MM.1S (cell line): ENCODE measurements around the gene POC1A.

ENCODE experiments used
- DNase-seq: peaks from one replicate; pipeline ENCODE4 v3.0.0-alpha.2; 2015
- H2AFZ ChIP-seq: fragments of 300-600 bp; sonication (generic); 2 replicates; pipeline ENCODE4 v1.6.0; 2016; ENCODE audit warnings: antibody characterized with exemption, low read length
- H3F3A ChIP-seq: fragments of 300-600 bp; sonication (generic); 2 replicates; pipeline ENCODE4 v1.6.1; 2016; ENCODE audit warnings: mild to moderate bottlenecking, antibody characterized with exemption, low read length, moderate library complexity, mixed read lengths; ENCODE audit not compliant: insufficient read depth
- H3K27ac ChIP-seq: fragments of 300-600 bp; sonication (generic); 2 replicates; pipeline ENCODE4 v1.5.1; 2016; ENCODE audit warnings: mild to moderate bottlenecking, low read length
- H3K27me3 ChIP-seq: fragments of 300-600 bp; sonication (generic); replicated peaks from 2 replicates; pipeline ENCODE4 v1.6.0; 2016; ENCODE audit warnings: low read length; ENCODE audit not compliant: insufficient read depth
- H3K36me3 ChIP-seq: fragments of 300-600 bp; sonication (generic); replicated peaks from 2 replicates; pipeline ENCODE4 v1.6.1; 2016; ENCODE audit warnings: mild to moderate bottlenecking, low read length, mixed read lengths; ENCODE audit not compliant: insufficient read depth
- H3K4me1 ChIP-seq: fragments of 300-600 bp; sonication (generic); 2 replicates; pipeline ENCODE4 v1.6.1; 2016; ENCODE audit warnings: low read length, mixed read lengths
- H3K4me2 ChIP-seq: fragments of 300-600 bp; sonication (generic); 2 replicates; pipeline ENCODE4 v1.6.0; 2016; ENCODE audit warnings: low read depth, low read length
- H3K4me3 ChIP-seq: fragments of 300-600 bp; sonication (generic); 2 replicates; pipeline ENCODE4 v1.5.1; 2016; ENCODE audit warnings: low read length, mixed read lengths
- H3K79me2 ChIP-seq: fragments of 300-600 bp; sonication (generic); 2 replicates; pipeline ENCODE4 v1.6.1; 2016; ENCODE audit warnings: mixed run types, low read length, mixed read lengths
- H3K9ac ChIP-seq: fragments of 300-600 bp; sonication (generic); 2 replicates; pipeline ENCODE4 v1.6.1; 2016; ENCODE audit warnings: low read length, mixed read lengths
- H3K9me2 ChIP-seq: fragments of 300-600 bp; sonication (generic); replicated peaks from 2 replicates; pipeline ENCODE4 v1.6.1; 2016; ENCODE audit warnings: mild to moderate bottlenecking, low read length, mixed read lengths; ENCODE audit not compliant: insufficient read depth
- H3K9me3 ChIP-seq: fragments of 300-600 bp; sonication (generic); replicated peaks from 2 replicates; pipeline ENCODE4 v1.6.1; 2016; ENCODE audit warnings: mild to moderate bottlenecking, low read length, mixed read lengths; ENCODE audit not compliant: insufficient read depth
- H4K20me1 ChIP-seq: fragments of 300-600 bp; sonication (generic); 2 replicates; pipeline ENCODE4 v1.6.1; 2016; ENCODE audit warnings: mild to moderate bottlenecking, low read length, moderate library complexity, mixed read lengths; ENCODE audit not compliant: insufficient read depth
- EZH2 ChIP-seq: fragments of 300-600 bp; sonication (generic); optimal IDR thresholded peaks from 2 replicates; pipeline ENCODE3; 2017; ENCODE audit warnings: low read depth, mild to moderate bottlenecking, antibody characterized with exemption, low read length, mixed read lengths
- EZH2phosphoT487 ChIP-seq: fragments of 300-600 bp; sonication (generic); IDR thresholded peaks from 2 replicates; pipeline ENCODE4 v1.6.1; 2018; ENCODE audit warnings: antibody characterized with exemption, low read length
- TF ChIP-seq, protein P1 (sequence below): fragments of 300-600 bp; sonication (generic); IDR thresholded peaks from 2 replicates; pipeline ENCODE4 v1.5.1; 2016; ENCODE audit warnings: antibody characterized with exemption, low read length, mixed read lengths

Gene POC1A

DNA sequence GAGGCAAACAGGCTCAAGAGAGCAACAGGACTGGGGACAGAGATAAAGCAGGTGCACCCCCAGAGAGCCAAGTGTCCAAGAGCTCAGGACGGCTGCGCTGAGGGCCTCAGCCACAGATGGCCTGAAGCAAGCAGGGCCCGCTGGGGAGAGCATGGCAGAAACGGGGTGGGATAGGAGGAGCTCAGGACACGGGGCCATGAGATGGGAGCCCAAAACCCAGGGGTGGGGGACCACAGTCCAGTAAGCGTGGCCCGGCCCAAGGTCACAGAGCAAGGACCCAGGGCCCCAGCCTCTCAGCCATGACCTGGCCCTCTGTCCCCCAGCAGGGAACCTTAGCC is 107.4 kb downstream of the POC1A start:
- Histone ChIP-seq H3K4me2 (no peak overlapping the region), H3K27ac (no peak overlapping the region), H3K4me3 (no peak overlapping the region), H3F3A (no peaks in the 10 kb centered on the region; the same call in 1 of the 2 replicates), H2AFZ (no peak overlapping the region), H4K20me1 (no peaks in the 10 kb centered on the region), H3K9me3 (no peaks in the 10 kb centered on the region), H3K9me2 (no peaks in the 10 kb centered on the region), H3K79me2 (no peaks in the 10 kb centered on the region), H3K27me3 (peaks cover 6% of the 10 kb centered on the region; the same call in 1 of the 2 replicates), H3K36me3 (0 out of 2 replicates have a peak, but pooled peaks cover 2% of the 10 kb centered on the region), H3K4me1 (no peaks in the 10 kb centered on the region), H3K9ac (no peak overlapping the region)
- TF ChIP-seq, protein P1, sequence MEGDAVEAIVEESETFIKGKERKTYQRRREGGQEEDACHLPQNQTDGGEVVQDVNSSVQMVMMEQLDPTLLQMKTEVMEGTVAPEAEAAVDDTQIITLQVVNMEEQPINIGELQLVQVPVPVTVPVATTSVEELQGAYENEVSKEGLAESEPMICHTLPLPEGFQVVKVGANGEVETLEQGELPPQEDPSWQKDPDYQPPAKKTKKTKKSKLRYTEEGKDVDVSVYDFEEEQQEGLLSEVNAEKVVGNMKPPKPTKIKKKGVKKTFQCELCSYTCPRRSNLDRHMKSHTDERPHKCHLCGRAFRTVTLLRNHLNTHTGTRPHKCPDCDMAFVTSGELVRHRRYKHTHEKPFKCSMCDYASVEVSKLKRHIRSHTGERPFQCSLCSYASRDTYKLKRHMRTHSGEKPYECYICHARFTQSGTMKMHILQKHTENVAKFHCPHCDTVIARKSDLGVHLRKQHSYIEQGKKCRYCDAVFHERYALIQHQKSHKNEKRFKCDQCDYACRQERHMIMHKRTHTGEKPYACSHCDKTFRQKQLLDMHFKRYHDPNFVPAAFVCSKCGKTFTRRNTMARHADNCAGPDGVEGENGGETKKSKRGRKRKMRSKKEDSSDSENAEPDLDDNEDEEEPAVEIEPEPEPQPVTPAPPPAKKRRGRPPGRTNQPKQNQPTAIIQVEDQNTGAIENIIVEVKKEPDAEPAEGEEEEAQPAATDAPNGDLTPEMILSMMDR = no peak
- TF ChIP-seq EZH2phosphoT487 (no peak), EZH2 (no peak)
- DNase-seq = no peak

DNA sequence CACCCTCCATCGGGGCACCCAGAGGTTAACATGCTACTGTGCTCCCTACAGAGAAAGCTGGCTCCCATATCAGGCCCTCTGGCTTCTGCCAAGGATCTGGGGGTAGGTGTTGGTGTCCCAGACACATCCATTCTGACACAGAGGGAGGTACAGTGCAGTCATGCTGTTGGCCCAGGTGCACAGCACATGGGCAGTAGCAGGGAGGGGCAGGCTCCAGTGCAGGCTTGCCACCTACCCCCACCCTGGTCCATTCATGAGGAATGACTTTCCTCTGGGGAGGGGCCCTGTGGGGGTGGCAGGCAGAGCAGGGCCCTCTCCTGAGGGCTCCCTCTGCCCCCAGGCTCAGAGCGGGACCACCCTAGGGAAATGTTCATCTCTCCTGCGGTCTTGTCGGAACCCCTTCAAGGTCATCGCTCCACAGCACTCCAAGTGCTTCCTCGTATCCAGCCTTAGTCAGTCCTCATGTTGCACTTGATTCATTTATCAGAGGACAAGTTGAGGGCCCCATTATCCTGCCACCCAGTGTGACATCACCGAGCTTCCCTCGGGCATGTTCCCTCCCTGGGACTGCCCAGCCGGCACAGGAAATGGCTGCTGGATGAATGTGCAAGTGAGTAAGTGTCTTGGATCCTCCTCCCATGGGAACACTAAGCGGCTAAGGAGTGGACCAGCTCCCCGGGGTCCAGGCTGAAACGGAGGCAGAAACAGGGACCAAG is 107.9 kb downstream of the POC1A start:
- no peak overlapping the region for H3K9ac ChIP-seq
- H3K4me2 ChIP-seq = no peak overlapping the region
- H3K4me1 ChIP-seq = no peaks in the 10 kb centered on the region
- no peaks in the 10 kb centered on the region; the same call in 1 of the 2 replicates for H3F3A ChIP-seq
- H3K4me3 ChIP-seq = no peak overlapping the region
- TF ChIP-seq, protein P1 = no peak
- TF ChIP-seq EZH2 (no peak), EZH2phosphoT487 (no peak)
- H3K27me3 ChIP-seq = peaks cover 6% of the 10 kb centered on the region; the same call in 1 of the 2 replicates
- no peak overlapping the region for H2AFZ ChIP-seq
- 0 out of 2 replicates have a peak, but pooled peaks cover 2% of the 10 kb centered on the region for H3K36me3 ChIP-seq
- DNase-seq = no peak
- no peaks in the 10 kb centered on the region for H3K79me2 ChIP-seq
- no peaks in the 10 kb centered on the region for H3K9me3 ChIP-seq
- no peaks in the 10 kb centered on the region for H4K20me1 ChIP-seq
- H3K9me2 ChIP-seq = no peaks in the 10 kb centered on the region
- no peak overlapping the region for H3K27ac ChIP-seq

DNA sequence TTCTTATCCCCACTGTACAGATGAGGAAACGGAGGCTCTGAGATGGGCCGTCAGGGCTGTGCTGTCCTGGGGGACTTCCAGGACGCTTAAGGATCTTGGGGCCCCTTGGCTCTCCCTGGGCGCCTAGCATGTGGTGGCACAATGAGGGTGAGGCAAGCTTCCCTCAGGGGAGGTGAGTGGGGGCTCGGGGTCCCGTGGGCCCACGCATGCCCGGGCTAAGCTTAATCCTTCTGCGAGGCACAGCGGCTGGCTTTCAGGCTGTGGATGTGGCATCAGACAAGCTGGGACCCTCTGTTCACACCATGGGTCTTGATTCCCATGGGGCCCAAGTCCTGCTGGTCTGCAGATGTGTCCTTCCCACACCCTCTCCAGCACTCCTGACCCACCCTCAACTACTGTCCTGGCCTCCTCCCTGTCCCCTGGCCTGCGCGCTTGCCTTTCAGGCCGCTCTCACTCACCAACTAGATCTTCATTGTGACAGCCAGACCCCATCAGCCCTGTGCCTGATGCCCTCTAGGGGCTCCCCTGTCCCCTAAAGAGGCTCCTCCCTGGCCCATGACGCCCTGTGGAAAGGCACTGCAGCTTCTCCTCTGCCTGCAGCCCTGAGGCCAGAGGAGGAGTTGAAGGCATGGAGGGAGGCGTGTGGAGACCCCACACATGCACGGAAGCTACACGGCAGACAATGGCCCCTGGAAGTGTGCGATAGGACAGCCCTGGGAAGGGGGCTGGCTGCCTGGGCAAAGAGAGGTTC is 109.2 kb downstream of the POC1A start:
- H3K36me3 ChIP-seq = no peaks in the 10 kb centered on the region
- no peak overlapping the region for H3K27ac ChIP-seq
- no peak overlapping the region for H3K4me2 ChIP-seq
- no peaks in the 10 kb centered on the region for H3K4me1 ChIP-seq
- TF ChIP-seq, protein P1 = no peak
- no peak for TF ChIP-seq EZH2phosphoT487
- TF ChIP-seq EZH2 = no peak
- H3K9me2 ChIP-seq = no peaks in the 10 kb centered on the region
- no peak overlapping the region for H2AFZ ChIP-seq
- H4K20me1 ChIP-seq = no peaks in the 10 kb centered on the region
- no peaks in the 10 kb centered on the region; the same call in 1 of the 2 replicates for H3F3A ChIP-seq
- DNase-seq = no peak
- H3K4me3 ChIP-seq = no peak overlapping the region
- peaks cover 19% of the 10 kb centered on the region for H3K27me3 ChIP-seq
- no peak overlapping the region for H3K9ac ChIP-seq
- H3K79me2 ChIP-seq = no peaks in the 10 kb centered on the region
- H3K9me3 ChIP-seq = no peaks in the 10 kb centered on the region
